HepG2 (cell line): Measurements from ENCODE around the gene ARMC5. TPM values are rescaled to one million over a fixed set of nuclear protein-coding genes. Genes with fewer than 3 reads are reported as not detected.

Source experiments
- EEA1 ChIP-seq: sonication (generic); formaldehyde crosslinking; IDR thresholded peaks from 2 replicates; pipeline ENCODE4 v1.5.1; 2020; ENCODE audit warnings: mild to moderate bottlenecking, missing genetic modification reagents, borderline replicate concordance
- FOSL2 ChIP-seq: sonication (generic); formaldehyde crosslinking; IDR thresholded peaks from 2 replicates; pipeline ENCODE4 v1.4.0; 2020; ENCODE audit warnings: missing genetic modification reagents
- GTF2F1 ChIP-seq: fragments of 150-350 bp; IDR thresholded peaks from 2 replicates; pipeline ENCODE4 v1.6.1; 2014; ENCODE audit warnings: low read length
- HES4 ChIP-seq: sonication (generic); formaldehyde crosslinking; IDR thresholded peaks from 2 replicates; pipeline ENCODE4 v1.9.0; 2021; ENCODE audit warnings: mild to moderate bottlenecking, missing genetic modification reagents, borderline replicate concordance
- ISX ChIP-seq: sonication (generic); formaldehyde crosslinking; conservative IDR thresholded peaks from 2 replicates; pipeline ENCODE4 v1.5.0; 2020; ENCODE audit warnings: missing genetic modification reagents
- KLF11 ChIP-seq: IDR thresholded peaks from 2 replicates; pipeline ENCODE4 v1.6.1; 2016; ENCODE audit warnings: missing compliant biosample characterization
- SMARCE1 ChIP-seq: fragments of 450-650 bp; IDR thresholded peaks from 2 replicates; pipeline ENCODE4 v1.6.1; 2017; ENCODE audit warnings: borderline replicate concordance
- SSRP1 ChIP-seq: IDR thresholded peaks from 2 replicates; pipeline ENCODE4 v1.6.1; 2016; ENCODE audit warnings: control low read depth
- TBL1XR1 ChIP-seq: fragments of 150-350 bp; IDR thresholded peaks from 2 replicates; pipeline ENCODE4 v1.6.1; 2014; ENCODE audit warnings: borderline replicate concordance, low read length; ENCODE audit not compliant: partially characterized antibody
- YEATS4 ChIP-seq: sonication (generic); formaldehyde crosslinking; IDR thresholded peaks from 2 replicates; pipeline ENCODE4 v1.4.0; 2020; ENCODE audit warnings: missing genetic modification reagents, borderline replicate concordance
- ZIK1 ChIP-seq: sonication (generic); formaldehyde crosslinking; IDR thresholded peaks from 2 replicates; pipeline ENCODE4 v1.5.0; 2020; ENCODE audit warnings: mild to moderate bottlenecking, low read depth, missing genetic modification reagents, borderline replicate concordance
- ZMAT3 ChIP-seq: sonication (generic); formaldehyde crosslinking; conservative IDR thresholded peaks from 2 replicates; pipeline ENCODE4 v1.7.0; 2021; ENCODE audit warnings: missing genetic modification reagents
- ZNF354B ChIP-seq: sonication (generic); formaldehyde crosslinking; IDR thresholded peaks from 2 replicates; pipeline ENCODE4 v1.8.0; 2022; ENCODE audit warnings: mild to moderate bottlenecking, missing genetic modification reagents
- ZNF503 ChIP-seq: sonication (generic); formaldehyde crosslinking; IDR thresholded peaks from 2 replicates; pipeline ENCODE4 v1.4.0; 2020; ENCODE audit warnings: missing genetic modification reagents
- ZNF512B ChIP-seq: sonication (generic); formaldehyde crosslinking; IDR thresholded peaks from 2 replicates; pipeline ENCODE4 v1.5.1; 2020; ENCODE audit warnings: missing genetic modification reagents, mild to moderate bottlenecking, borderline replicate concordance
- ZNF639 ChIP-seq: conservative IDR thresholded peaks from 2 replicates; pipeline ENCODE4 v1.6.1; 2018; ENCODE audit warnings: missing genetic modification reagents
- ZNF781 ChIP-seq: sonication (generic); formaldehyde crosslinking; IDR thresholded peaks from 2 replicates; pipeline ENCODE4 v1.5.1; 2020; ENCODE audit warnings: borderline replicate concordance, mild to moderate bottlenecking, missing genetic modification reagents; ENCODE audit errors: not compliant biosample characterization
- ZNF878 ChIP-seq: sonication (generic); formaldehyde crosslinking; IDR thresholded peaks from 2 replicates; pipeline ENCODE4 v1.8.1; 2023; ENCODE audit warnings: mild to moderate bottlenecking, missing genetic modification reagents, moderate library complexity
- ZSCAN9 ChIP-seq: IDR thresholded peaks from 2 replicates; pipeline ENCODE4 v1.6.1; 2016; ENCODE audit warnings: borderline replicate concordance
- polyA plus RNA-seq, 8 experiments: library from polyadenylated mRNA; depleted of rRNA in 3 of 8; stranded (reverse) in 7 of 8; unstranded in 1 of 8; fragments of >200 nt; fragmentation: Illumina TruSeq in 4 of 8; extraction: Trizol in 4 of 8; gene quantifications; 2 replicates each; pipeline versions ENCODE4 v1.2.1 to v1.2.3, GENCODE V29; 2011 to 2016; ENCODE audit warnings: low read depth in 4 of 8, missing spikeins in 1 of 8, mixed read lengths in 1 of 8; ENCODE audit not compliant: insufficient read depth in 1 of 8
- total RNA-seq, 5 experiments: library from RNA; depleted of rRNA; stranded (reverse); fragments of >200 nt; fragmentation: Illumina TruSeq; extraction: Trizol; gene quantifications; 2 replicates each; pipeline ENCODE4 v1.2.3, GENCODE V29; 2016; ENCODE audit warnings: low read depth in 1 of 5
- TF ChIP-seq, protein P1 (sequence below): sonication (generic); formaldehyde crosslinking; IDR thresholded peaks from 2 replicates; pipeline ENCODE4 v1.4.0; 2020; ENCODE audit warnings: missing genetic modification reagents
- TF ChIP-seq, protein P2 (sequence below): sonication (generic); formaldehyde crosslinking; IDR thresholded peaks from 2 replicates; pipeline ENCODE4 v1.5.0; 2020; ENCODE audit warnings: mild to moderate bottlenecking, low read depth, missing genetic modification reagents, borderline replicate concordance

ARMC5 gene
- total and polyA plus RNA-seq, 2 of the 13 experiments (the other 11 are each of a cell fraction or from before 2014, with no cell fraction given) = 10.8 to 22.3 TPM

- no peak for TF ChIP-seq ISX (CRISPR knock-in tag)
- peak; percentile 92; the same call in 1 of the 2 replicates for TF ChIP-seq SSRP1
- TF ChIP-seq HES4 = peak; percentile 73; the same call in 1 of the 2 replicates
- TF ChIP-seq ZSCAN9 (CRISPR knock-in tag) = peak; percentile 97
- TF ChIP-seq ZMAT3 (CRISPR knock-in tag) = peak; percentile 76; the same call in 1 of the 2 replicates
- TF ChIP-seq ZNF503 (CRISPR knock-in tag) = no peak
- TF ChIP-seq ZNF354B (CRISPR knock-in tag) = no peak
- TF ChIP-seq ZIK1 (CRISPR knock-in tag) = peak; percentile 96
- TF ChIP-seq FOSL2 (CRISPR knock-in tag) = peak; percentile 69
- TF ChIP-seq EEA1 = no peak; the same call in 1 of the 2 replicates
- TF ChIP-seq ZNF639 (CRISPR knock-in tag) = peak; percentile 44
- TF ChIP-seq ZNF878 = peak; percentile 15; the same call in 1 of the 2 replicates
- TF ChIP-seq, protein P1, sequence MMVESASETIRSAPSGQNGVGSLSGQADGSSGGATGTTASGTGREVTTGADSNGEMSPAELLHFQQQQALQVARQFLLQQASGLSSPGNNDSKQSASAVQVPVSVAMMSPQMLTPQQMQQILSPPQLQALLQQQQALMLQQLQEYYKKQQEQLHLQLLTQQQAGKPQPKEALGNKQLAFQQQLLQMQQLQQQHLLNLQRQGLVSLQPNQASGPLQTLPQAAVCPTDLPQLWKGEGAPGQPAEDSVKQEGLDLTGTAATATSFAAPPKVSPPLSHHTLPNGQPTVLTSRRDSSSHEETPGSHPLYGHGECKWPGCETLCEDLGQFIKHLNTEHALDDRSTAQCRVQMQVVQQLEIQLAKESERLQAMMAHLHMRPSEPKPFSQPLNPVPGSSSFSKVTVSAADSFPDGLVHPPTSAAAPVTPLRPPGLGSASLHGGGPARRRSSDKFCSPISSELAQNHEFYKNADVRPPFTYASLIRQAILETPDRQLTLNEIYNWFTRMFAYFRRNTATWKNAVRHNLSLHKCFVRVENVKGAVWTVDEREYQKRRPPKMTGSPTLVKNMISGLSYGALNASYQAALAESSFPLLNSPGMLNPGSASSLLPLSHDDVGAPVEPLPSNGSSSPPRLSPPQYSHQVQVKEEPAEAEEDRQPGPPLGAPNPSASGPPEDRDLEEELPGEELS (CRISPR knock-in tag) = peak; percentile 70; the same call in 1 of the 2 replicates
- peak; percentile 77 for TF ChIP-seq ZNF781 (CRISPR knock-in tag)
- TF ChIP-seq YEATS4 (CRISPR knock-in tag) = peak; percentile 82
- TF ChIP-seq KLF11 (CRISPR knock-in tag) = peak; percentile 91; the same call in 1 of the 2 replicates
- peak; percentile 82 for TF ChIP-seq TBL1XR1
- TF ChIP-seq ZNF512B (CRISPR knock-in tag) = peak; percentile 89; the same call in 1 of the 2 replicates
- no peak for TF ChIP-seq SMARCE1
- TF ChIP-seq, protein P2, sequence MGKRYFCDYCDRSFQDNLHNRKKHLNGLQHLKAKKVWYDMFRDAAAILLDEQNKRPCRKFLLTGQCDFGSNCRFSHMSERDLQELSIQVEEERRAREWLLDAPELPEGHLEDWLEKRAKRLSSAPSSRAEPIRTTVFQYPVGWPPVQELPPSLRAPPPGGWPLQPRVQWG (CRISPR knock-in tag) = no peak
- no peak for TF ChIP-seq GTF2F1
These were observed 1.0 kb upstream of the ARMC5 start (continued) for GRCh38 chr16:31458073-31458843.
